ENCODE measurements around the gene SERPINA6. TPM values are rescaled to one million over a fixed set of nuclear protein-coding genes. Genes with fewer than 3 reads are reported as not detected.

The SERPINA6 gene
- total RNA-seq, 1 experiment from 2014 or later: not detected

- ChIA-PET CTCF (no interaction called here), RAD21 (ENCODE audit: low non-redundant PET in 1 of 2, low total read pairs in 2 of 2, uncharacterized antibody in 2 of 2, unreplicated experiment in 2 of 2) (no interaction called here), POLR2A (no interaction called here)
- no peaks in the 10 kb centered on the region for H3K4me1 ChIP-seq (ENCODE audit: control insufficient read depth in 1 of 2, insufficient read depth in 2 of 2, low read length in 2 of 2)
- TF ChIP-seq FOSL1 (IDR thresholded peaks at IDR 0.05; ENCODE audit: low read depth) (no peak), EZH2 (IDR thresholded peaks at IDR 0.05) (no peak), ZBTB33 (IDR thresholded peaks at IDR 0.05; ENCODE audit: extremely low read depth, insufficient replicate concordance, low read length) (no peak), SRF (IDR thresholded peaks at IDR 0.05; ENCODE audit: low read depth) (no peak), POLR2AphosphoS5 (IDR thresholded peaks at IDR 0.05; ENCODE audit: low read depth, low read length) (no peak), CTCF (IDR thresholded peaks at IDR 0.05 in 2 of 3, conservative IDR thresholded peaks at IDR 0.05 in 1 of 3; ENCODE audit: borderline replicate concordance in 1 of 3, insufficient read depth in 1 of 3, low read depth in 2 of 3, low read length in 2 of 3) (no peak), RAD21 (IDR thresholded peaks at IDR 0.05; ENCODE audit: low read depth) (no peak), POLR2A (IDR thresholded peaks at IDR 0.05; ENCODE audit: borderline replicate concordance, extremely low read depth, insufficient read depth, insufficient read length) (no peak), ATF3 (IDR thresholded peaks at IDR 0.05) (no peak)
- no peaks in the 10 kb centered on the region for H3K36me3 ChIP-seq (ENCODE audit: control insufficient read depth in 1 of 2, insufficient read depth in 2 of 2, low read length in 2 of 2)
- H3K9ac ChIP-seq (ENCODE audit: low read length): no peak overlapping the region
- intact Hi-C loops (cut with micrococcal nuclease): no loop called here
- BruUV-seq (replicated peaks): no TSS peak
- ATAC-seq: no peak
- no peaks in the 10 kb centered on the region for H3K79me2 ChIP-seq (ENCODE audit: insufficient read depth, low read length)
- H2AFZ ChIP-seq (ENCODE audit: low read depth, low read length, poor library complexity, severe bottlenecking): no peak overlapping the region
- no peak overlapping the region for H3K4me3 ChIP-seq (replicated peaks in 1 of 2; ENCODE audit: low read depth in 1 of 2, low read length in 2 of 2)
- H3K27ac ChIP-seq (ENCODE audit: low read depth, low read length): no peak overlapping the region
- H3K9me2 ChIP-seq (ENCODE audit: insufficient read depth): no peaks in the 10 kb centered on the region
- H3K4me2 ChIP-seq (ENCODE audit: low read length): no peak overlapping the region
- DNase-seq (ENCODE audit: low read depth, low spot score): no peak
- no peaks in the 10 kb centered on the region for H3K9me3 ChIP-seq (ENCODE audit: control insufficient read depth in 1 of 2, insufficient read depth in 1 of 2, low read depth in 1 of 2, low read length in 2 of 2)
- no peaks in the 10 kb centered on the region for H3K27me3 ChIP-seq (ENCODE audit: insufficient read depth, low read length)
- H4K20me1 ChIP-seq (ENCODE audit: insufficient read depth): no peaks in the 10 kb centered on the region
Measured at GRCh38 chr14:94293578-94293924, 29.6 kb downstream of the SERPINA6 start.

All from HCT116 (cell line).